ENCODE measurements around the gene RSRC2.
"Not testable (repeated sequence)": the region's sequence is repeated elsewhere in the genome, so short reads cannot be mapped to it uniquely, and the experiment has no call there.

The RSRC2 gene

GRCh38 chr12:122526683-122527477, at the start of gene RSRC2, which contains the start of gene KNTC1:
RSRC2 (minus strand) TSS chr12:122526936; CDS start chr12:122526853, 83 bp downstream.
KNTC1 (plus strand) TSS chr12:122527249; CDS start chr12:122530064, 2,815 bp downstream.
- peak; percentile 87 to 100 (median 97) for DNase-seq

GRCh38 chr12:122571821-122572220, 45.1 kb upstream of the RSRC2 start:
- DNase-seq, result no peak

- not testable (repeated sequence) for DNase-seq
Measured at GRCh38 chr12:122570006-122570405, 43.3 kb upstream of the RSRC2 start.

- DNase-seq, result no peak
Measured at GRCh38 chr12:122569288-122569687, 42.6 kb upstream of the RSRC2 start.

GRCh38 chr12:122566816-122567215, 40.1 kb upstream of the RSRC2 start:
- not testable (repeated sequence) for DNase-seq

GRCh38 chr12:122563361-122563760, 36.6 kb upstream of the RSRC2 start:
- DNase-seq, result no peak

- DNase-seq, result no peak
Measured at GRCh38 chr12:122560138-122560537, 33.4 kb upstream of the RSRC2 start.

GRCh38 chr12:122558745-122559641, 32.3 kb upstream of the RSRC2 start:
- no peak for DNase-seq

GRCh38 chr12:122547330-122547729, 20.6 kb upstream of the RSRC2 start:
- no peak for DNase-seq

GRCh38 chr12:122545855-122546254, 19.1 kb upstream of the RSRC2 start:
- no peak for DNase-seq

GRCh38 chr12:122544537-122544936, 17.8 kb upstream of the RSRC2 start:
- no peak for DNase-seq

- DNase-seq, result no peak
Measured at GRCh38 chr12:122538496-122538895, 11.8 kb upstream of the RSRC2 start.

GRCh38 chr12:122537021-122537420, 10.3 kb upstream of the RSRC2 start:
- no peak for DNase-seq

GRCh38 chr12:122533856-122534255, 7.1 kb upstream of the RSRC2 start:
- DNase-seq, result no peak

GRCh38 chr12:122528992-122529391, 2.3 kb upstream of the RSRC2 start:
- no peak for DNase-seq

- no peak for DNase-seq
Measured at GRCh38 chr12:122528582-122528981, 1.8 kb upstream of the RSRC2 start.

GRCh38 chr12:122527478-122527944, 775 bp upstream of the RSRC2 start:
- DNase-seq, result peak in 6 of 51 donors; percentile 7 to 34 (median 16)

GRCh38 chr12:122523846-122524718, 2.7 kb downstream of the RSRC2 start:
- DNase-seq, result peak in 1 of 51 donors; percentile 2

GRCh38 chr12:122523280-122523679, 3.5 kb downstream of the RSRC2 start:
- no peak for DNase-seq

- DNase-seq, result no peak
Measured at GRCh38 chr12:122520676-122521075, 6.1 kb downstream of the RSRC2 start.

- no peak for DNase-seq
Measured at GRCh38 chr12:122519418-122519817, 7.3 kb downstream of the RSRC2 start.

All from hypothalamus (tissue), 51 donors.